ENCODE results near the gene ZNF644. TPM values are rescaled to one million over a fixed set of nuclear protein-coding genes. Genes with fewer than 3 reads are reported as not detected.

The ZNF644 gene
- polyA plus RNA-seq, 1 of the 3 experiments (the other 2 are of a cell fraction), result 5.6 TPM

GRCh38 chr1:90925928-90926869 lies 95.6 kb downstream of the ZNF644 start:
- H3K27ac ChIP-seq (ENCODE audit: low read depth in 2 of 2, low read length in 1 of 2), result no peak overlapping the region
- H3K4me3 ChIP-seq (ENCODE audit: low read depth in 2 of 2, low read length in 1 of 2), result no peak overlapping the region
- no peak overlapping the region for H3K9ac ChIP-seq
- no peak overlapping the region for H2AFZ ChIP-seq (ENCODE audit: low read depth)
- H4K20me1 ChIP-seq (ENCODE audit: insufficient read depth), result peaks cover 55% of the 10 kb centered on the region
- 100% methylated on average over 1 of the region's 1 CpG for WGBS (ENCODE audit: low lambda C conversion rate)
- POLR2A ChIA-PET, result no interaction called here
- H3K9me3 ChIP-seq, result no peaks in the 10 kb centered on the region
- H3K27me3 ChIP-seq (ENCODE audit: insufficient read depth), result no peaks in the 10 kb centered on the region
- peaks cover 94% of the 10 kb centered on the region; the same call in 1 of the 2 replicates for H3K79me2 ChIP-seq (ENCODE audit: insufficient read depth)
- H3F3A ChIP-seq (replicated peaks; ENCODE audit: insufficient read depth), result no peaks in the 10 kb centered on the region
- H3K4me2 ChIP-seq, result no peak overlapping the region
- no peaks in the 10 kb centered on the region for H3K36me3 ChIP-seq (replicated peaks in 1 of 2; ENCODE audit: control insufficient read depth in 1 of 2, insufficient read depth in 2 of 2, low read length in 1 of 2)
- TF ChIP-seq TEAD4 (IDR thresholded peaks at IDR 0.05; ENCODE audit: borderline replicate concordance, insufficient read depth), result no peak
- 0 out of 2 replicates have a peak, but pooled peaks have one; percentile 43 for TF ChIP-seq RXRA (IDR thresholded peaks at IDR 0.05; ENCODE audit: borderline replicate concordance, low read depth)
- TF ChIP-seq, protein P1, sequence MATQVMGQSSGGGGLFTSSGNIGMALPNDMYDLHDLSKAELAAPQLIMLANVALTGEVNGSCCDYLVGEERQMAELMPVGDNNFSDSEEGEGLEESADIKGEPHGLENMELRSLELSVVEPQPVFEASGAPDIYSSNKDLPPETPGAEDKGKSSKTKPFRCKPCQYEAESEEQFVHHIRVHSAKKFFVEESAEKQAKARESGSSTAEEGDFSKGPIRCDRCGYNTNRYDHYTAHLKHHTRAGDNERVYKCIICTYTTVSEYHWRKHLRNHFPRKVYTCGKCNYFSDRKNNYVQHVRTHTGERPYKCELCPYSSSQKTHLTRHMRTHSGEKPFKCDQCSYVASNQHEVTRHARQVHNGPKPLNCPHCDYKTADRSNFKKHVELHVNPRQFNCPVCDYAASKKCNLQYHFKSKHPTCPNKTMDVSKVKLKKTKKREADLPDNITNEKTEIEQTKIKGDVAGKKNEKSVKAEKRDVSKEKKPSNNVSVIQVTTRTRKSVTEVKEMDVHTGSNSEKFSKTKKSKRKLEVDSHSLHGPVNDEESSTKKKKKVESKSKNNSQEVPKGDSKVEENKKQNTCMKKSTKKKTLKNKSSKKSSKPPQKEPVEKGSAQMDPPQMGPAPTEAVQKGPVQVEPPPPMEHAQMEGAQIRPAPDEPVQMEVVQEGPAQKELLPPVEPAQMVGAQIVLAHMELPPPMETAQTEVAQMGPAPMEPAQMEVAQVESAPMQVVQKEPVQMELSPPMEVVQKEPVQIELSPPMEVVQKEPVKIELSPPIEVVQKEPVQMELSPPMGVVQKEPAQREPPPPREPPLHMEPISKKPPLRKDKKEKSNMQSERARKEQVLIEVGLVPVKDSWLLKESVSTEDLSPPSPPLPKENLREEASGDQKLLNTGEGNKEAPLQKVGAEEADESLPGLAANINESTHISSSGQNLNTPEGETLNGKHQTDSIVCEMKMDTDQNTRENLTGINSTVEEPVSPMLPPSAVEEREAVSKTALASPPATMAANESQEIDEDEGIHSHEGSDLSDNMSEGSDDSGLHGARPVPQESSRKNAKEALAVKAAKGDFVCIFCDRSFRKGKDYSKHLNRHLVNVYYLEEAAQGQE (IDR thresholded peaks at IDR 0.05; ENCODE audit: low read depth, low read length), result no peak
- H3K9me2 ChIP-seq, result no peaks in the 10 kb centered on the region
- DNase-seq, result no peak
- H3K4me1 ChIP-seq (ENCODE audit: control insufficient read depth in 1 of 2, insufficient read depth in 2 of 2, low read depth in 1 of 2, low read length in 1 of 2), result peaks cover 0 to 7% of the 10 kb centered on the region in 2 experiments; a peak in 1 of 4 replicates
- CTCF ChIA-PET, result interaction anchor here (0.6 to 1.7 kb wide), 3 partner anchors 10 to 196 kb away, joined by 3 to 4 read pairs (median 3); no protein-coding TSS in a partner anchor

DNA sequence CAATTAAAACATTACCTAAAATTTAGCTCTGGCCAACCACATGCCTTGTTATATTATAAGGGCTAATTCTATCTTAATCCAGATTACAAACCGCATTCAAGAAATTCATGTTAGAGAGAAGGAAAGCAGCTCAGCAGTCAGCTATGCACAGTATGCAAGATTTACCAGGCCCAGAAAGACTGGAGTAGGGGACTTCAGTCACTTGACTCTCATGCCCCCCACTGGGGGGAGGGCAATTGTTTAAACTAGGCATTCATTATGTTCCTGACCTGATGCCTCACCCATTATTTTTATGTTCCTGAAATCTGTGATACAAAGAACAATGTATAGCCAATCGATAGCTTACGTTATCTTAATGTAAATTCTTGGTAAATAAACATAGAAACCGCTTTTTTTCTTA lies 96.9 kb downstream of the ZNF644 start:
- no peak overlapping the region for H3K4me3 ChIP-seq (ENCODE audit: low read depth in 2 of 2, low read length in 1 of 2)
- no peaks in the 10 kb centered on the region for H3K36me3 ChIP-seq (replicated peaks in 1 of 2; ENCODE audit: control insufficient read depth in 1 of 2, insufficient read depth in 2 of 2, low read length in 1 of 2)
- no peaks in the 10 kb centered on the region for H3K27me3 ChIP-seq (ENCODE audit: insufficient read depth)
- H3K79me2 ChIP-seq (ENCODE audit: insufficient read depth), result peaks cover 95% of the 10 kb centered on the region
- no peak overlapping the region for H3K9ac ChIP-seq
- TF ChIP-seq ELF1 (IDR thresholded peaks at IDR 0.05) (no peak), USF1 (IDR thresholded peaks at IDR 0.05; ENCODE audit: borderline replicate concordance, low read depth) (no peak), MEF2A (IDR thresholded peaks at IDR 0.05; ENCODE audit: borderline replicate concordance, low read depth) (no peak), IRF3 (IDR thresholded peaks at IDR 0.05; ENCODE audit: low read depth, low read length) (no peak), CTCF (IDR thresholded peaks at IDR 0.05) (no peak)
- TF ChIP-seq, protein P1 (IDR thresholded peaks at IDR 0.05; ENCODE audit: low read depth, low read length), result no peak
- DNase-seq, result no peak
- CTCF ChIA-PET, result no interaction called here
- no peak overlapping the region for H2AFZ ChIP-seq (ENCODE audit: low read depth)
- peaks cover 0 to 11% of the 10 kb centered on the region in 2 experiments; a peak in 2 of 4 replicates for H3K4me1 ChIP-seq (ENCODE audit: control insufficient read depth in 1 of 2, insufficient read depth in 2 of 2, low read depth in 1 of 2, low read length in 1 of 2)
- H3K27ac ChIP-seq (ENCODE audit: low read depth in 2 of 2, low read length in 1 of 2), result no peak overlapping the region
- H3K9me2 ChIP-seq, result no peaks in the 10 kb centered on the region
- POLR2A ChIA-PET, result no interaction called here
- H4K20me1 ChIP-seq (ENCODE audit: insufficient read depth), result peaks cover 62% of the 10 kb centered on the region
- 98% methylated on average over 4 of the region's 4 CpGs for WGBS (ENCODE audit: low lambda C conversion rate)
- no peaks in the 10 kb centered on the region for H3F3A ChIP-seq (replicated peaks; ENCODE audit: insufficient read depth)
- no peak overlapping the region for H3K4me2 ChIP-seq
- H3K9me3 ChIP-seq, result no peaks in the 10 kb centered on the region
